GM12891 (cell line): ENCODE data around the gene PTPN7.

ENCODE experiments used
- POLR2A ChIP-seq: IDR thresholded peaks from 2 replicates; pipeline ENCODE4 v1.6.1; 2011; ENCODE audit warnings: low read depth, low read length, control low read depth
- POLR2AphosphoS5 ChIP-seq: IDR thresholded peaks from 2 replicates; pipeline ENCODE4 v1.6.1; 2011; ENCODE audit warnings: low read depth, low read length, control low read depth
- SPI1 ChIP-seq: IDR thresholded peaks from 2 replicates; pipeline ENCODE4 v1.6.1; 2011; ENCODE audit warnings: low read depth, low read length, control low read depth
- TAF1 ChIP-seq: IDR thresholded peaks from 2 replicates; pipeline ENCODE4 v1.6.1; 2011; ENCODE audit warnings: low read depth, low read length, control low read depth

DNA sequence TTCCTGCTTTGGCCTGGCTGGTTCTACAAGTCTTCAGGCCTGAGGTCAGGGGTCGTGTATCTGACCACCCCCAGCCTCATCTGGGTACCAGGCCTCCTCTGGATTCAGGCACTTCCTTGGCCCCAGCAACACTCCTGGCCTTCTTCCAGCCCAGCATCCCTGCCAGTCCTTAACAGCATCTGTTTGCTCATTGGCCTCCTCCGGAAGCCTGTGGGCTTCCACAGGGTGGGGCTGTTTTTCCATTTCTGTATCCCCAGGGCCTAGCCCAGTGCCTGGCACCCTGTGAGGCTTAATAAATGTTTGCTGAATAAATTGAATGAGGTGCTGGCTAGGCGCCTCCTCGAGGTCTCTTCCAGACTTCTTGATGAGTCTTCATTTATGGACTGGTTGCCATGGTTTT is 59.2 kb downstream of the PTPN7 start:
- TF ChIP-seq SPI1 (no peak), POLR2AphosphoS5 (no peak), POLR2A (no peak), TAF1 (no peak)
